ENCODE data around the gene CDKAL1. TPM values are rescaled to one million over a fixed set of nuclear protein-coding genes. Genes with fewer than 3 reads are reported as not detected.
A peak's percentile ranks its signal among the peaks of the same experiment; 100 is the strongest.

The CDKAL1 gene
- total and polyA plus RNA-seq, 9 of the 15 experiments (the other 6 are each of a cell fraction or from before 2014, with no cell fraction given): 11.2 to 36.3 (median 20.1) TPM

GRCh38 chr6:20846602-20847028 is 312.4 kb downstream of the CDKAL1 start (continued):
- no peak for TF ChIP-seq PRDM10 (IDR thresholded peaks at IDR 0.05; ENCODE audit: partially characterized antibody)
- TF ChIP-seq PRMT5 (CRISPR knock-in tag; IDR thresholded peaks at IDR 0.05): no peak
- TF ChIP-seq ZNF318 (IDR thresholded peaks at IDR 0.05; ENCODE audit: borderline replicate concordance in 1 of 2, low read depth in 1 of 2): peak in 1 of 2 experiments; percentile 64; a peak in 1 of 4 replicates
- TF ChIP-seq HDAC8 (tag; IDR thresholded peaks at IDR 0.05): no peak
- peak in 1 of 2 experiments; percentile 93; a peak in 2 of 4 replicates for TF ChIP-seq TBL1XR1 (IDR thresholded peaks at IDR 0.05; ENCODE audit: low read length in 2 of 2)
- TF ChIP-seq CREBBP (IDR thresholded peaks at IDR 0.05; ENCODE audit: low read depth, low read length): no peak
- no peak for TF ChIP-seq CHCHD3 (CRISPR knock-in tag; IDR thresholded peaks at IDR 0.05)
- TF ChIP-seq CBX1 (IDR thresholded peaks at IDR 0.05; ENCODE audit: low read depth): no peak
- no peak for TF ChIP-seq KLF13 (tag; IDR thresholded peaks at IDR 0.05; ENCODE audit: borderline replicate concordance, low read depth)
- peak; percentile 75 for TF ChIP-seq C11orf30 (IDR thresholded peaks at IDR 0.05; ENCODE audit: low read depth)
- peak; percentile 87 for TF ChIP-seq TCF3 (CRISPR knock-in tag; IDR thresholded peaks at IDR 0.05)

Data from K562 (cell line).